ENCODE results near the gene CKAP5. TPM values are rescaled to one million over a fixed set of nuclear protein-coding genes. Genes with fewer than 3 reads are reported as not detected.

CKAP5 gene
- total and polyA plus RNA-seq, 10 donors: 6.5 to 55.4 (median 38.7) TPM

DNA sequence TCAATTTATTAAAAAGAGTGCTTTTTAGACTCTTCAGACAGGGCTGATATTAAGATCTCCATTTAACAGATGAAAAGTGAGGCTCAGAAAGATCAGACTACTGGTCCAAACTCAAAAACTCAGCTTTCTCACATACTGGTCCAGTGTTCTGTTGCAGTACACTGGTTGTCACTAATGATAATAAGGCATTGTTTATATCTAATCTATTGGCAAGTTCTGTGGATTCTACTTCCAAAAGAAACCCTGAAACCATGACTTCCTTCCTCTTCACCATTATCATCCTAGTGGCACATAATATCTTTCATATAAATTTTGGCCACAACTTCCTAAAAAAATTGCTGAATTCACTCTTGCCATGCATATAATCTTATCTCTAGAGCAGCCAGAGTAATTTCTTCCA lies 90.1 kb downstream of the CKAP5 start:
- Histone ChIP-seq H3K4me1 (peaks cover 0 to 6% (median 0%) of the 10 kb centered on the region in 6 donors), H3K27me3 (replicated peaks in 1 of 7) (no peaks in the 10 kb centered on the region), H3K27ac (peak overlapping the region in 1 of 8 donors; percentile 10), H3K9me3 (no peaks in the 10 kb centered on the region), H3K36me3 (peaks cover 3 to 99% (median 90%) of the 10 kb centered on the region in 6 donors), H3K4me3 (no peak overlapping the region)
- no peak for DNase-seq
- intact Hi-C loops (cut with DNase I; ENCODE audit: low total_unique reads): no loop called here
- TF ChIP-seq POLR2A (IDR thresholded peaks at IDR 0.05): no peak
- no peak for TF ChIP-seq POLR2AphosphoS5 (IDR thresholded peaks at IDR 0.05)
- TF ChIP-seq, protein P1, sequence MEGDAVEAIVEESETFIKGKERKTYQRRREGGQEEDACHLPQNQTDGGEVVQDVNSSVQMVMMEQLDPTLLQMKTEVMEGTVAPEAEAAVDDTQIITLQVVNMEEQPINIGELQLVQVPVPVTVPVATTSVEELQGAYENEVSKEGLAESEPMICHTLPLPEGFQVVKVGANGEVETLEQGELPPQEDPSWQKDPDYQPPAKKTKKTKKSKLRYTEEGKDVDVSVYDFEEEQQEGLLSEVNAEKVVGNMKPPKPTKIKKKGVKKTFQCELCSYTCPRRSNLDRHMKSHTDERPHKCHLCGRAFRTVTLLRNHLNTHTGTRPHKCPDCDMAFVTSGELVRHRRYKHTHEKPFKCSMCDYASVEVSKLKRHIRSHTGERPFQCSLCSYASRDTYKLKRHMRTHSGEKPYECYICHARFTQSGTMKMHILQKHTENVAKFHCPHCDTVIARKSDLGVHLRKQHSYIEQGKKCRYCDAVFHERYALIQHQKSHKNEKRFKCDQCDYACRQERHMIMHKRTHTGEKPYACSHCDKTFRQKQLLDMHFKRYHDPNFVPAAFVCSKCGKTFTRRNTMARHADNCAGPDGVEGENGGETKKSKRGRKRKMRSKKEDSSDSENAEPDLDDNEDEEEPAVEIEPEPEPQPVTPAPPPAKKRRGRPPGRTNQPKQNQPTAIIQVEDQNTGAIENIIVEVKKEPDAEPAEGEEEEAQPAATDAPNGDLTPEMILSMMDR (IDR thresholded peaks at IDR 0.05 in 8 of 11, conservative IDR thresholded peaks at IDR 0.05 in 3 of 11): no peak

DNA sequence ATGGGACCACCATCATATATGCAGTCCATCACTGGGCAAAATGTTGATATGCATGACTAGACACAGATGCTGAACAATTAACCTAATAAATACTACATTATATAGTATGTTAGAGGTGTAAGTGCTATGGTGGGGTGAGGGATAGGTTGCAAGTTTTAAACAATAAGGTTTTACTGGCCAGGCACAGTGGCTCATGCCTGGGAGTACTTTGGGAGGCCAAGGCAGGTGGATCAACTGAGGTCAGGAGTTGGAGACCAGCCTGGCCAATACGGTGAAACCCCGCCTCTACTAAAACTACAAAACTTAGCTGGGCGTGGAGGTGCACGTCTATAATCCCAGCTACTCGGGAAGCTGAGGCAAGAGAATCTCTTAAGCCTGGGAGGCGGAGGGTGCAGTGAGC lies 98.9 kb downstream of the CKAP5 start:
- peaks cover 0 to 5% (median 0%) of the 10 kb centered on the region in 6 donors for H3K4me1 ChIP-seq
- no peak for DNase-seq
- TF ChIP-seq POLR2A (IDR thresholded peaks at IDR 0.05): no peak
- TF ChIP-seq POLR2AphosphoS5 (IDR thresholded peaks at IDR 0.05): no peak
- TF ChIP-seq, protein P1 (IDR thresholded peaks at IDR 0.05 in 8 of 11, conservative IDR thresholded peaks at IDR 0.05 in 3 of 11): no peak
- 93 to 97% (median 96%) methylated on average over 6 of the region's 6 CpGs for WGBS, 5 donors
- H3K27ac ChIP-seq: no peak overlapping the region
- no peaks in the 10 kb centered on the region for H3K9me3 ChIP-seq
- H3K36me3 ChIP-seq: peaks cover 0 to 99% (median 86%) of the 10 kb centered on the region in 6 donors
- H3K27me3 ChIP-seq (replicated peaks in 1 of 7): no peaks in the 10 kb centered on the region
- H3K4me3 ChIP-seq: no peak overlapping the region
- intact Hi-C loops (cut with DNase I; ENCODE audit: low total_unique reads): no loop called here

DNA sequence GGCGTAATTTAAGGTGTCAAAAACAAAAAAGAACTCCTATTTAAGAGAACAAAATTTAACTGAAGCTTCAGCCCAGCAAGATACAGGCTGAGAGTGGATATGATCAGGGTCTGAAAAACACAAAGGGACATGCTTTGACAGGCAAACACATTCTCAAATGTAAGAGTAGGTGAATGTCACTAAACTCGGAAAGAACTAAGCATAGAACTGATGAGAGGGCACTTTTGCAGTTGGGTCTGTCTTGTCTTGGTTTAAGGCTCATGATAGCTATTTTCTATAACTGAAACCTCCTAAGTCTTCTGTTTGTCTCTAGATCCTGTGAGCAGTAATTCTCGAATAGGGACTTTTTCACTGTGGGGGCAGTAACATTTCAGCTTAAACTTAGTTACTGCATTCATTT lies 100.1 kb downstream of the CKAP5 start:
- intact Hi-C loops (cut with DNase I; ENCODE audit: low total_unique reads): no loop called here
- Histone ChIP-seq H3K27ac (no peak overlapping the region), H3K4me1 (peaks cover 0 to 5% (median 0%) of the 10 kb centered on the region in 6 donors), H3K27me3 (replicated peaks in 1 of 7) (no peaks in the 10 kb centered on the region), H3K36me3 (peaks cover 0 to 100% (median 84%) of the 10 kb centered on the region in 6 donors), H3K4me3 (no peak overlapping the region), H3K9me3 (no peaks in the 10 kb centered on the region)
- 91 to 97% (median 94%) methylated on average over 3 of the region's 3 CpGs for WGBS, 5 donors
- no peak for DNase-seq
- TF ChIP-seq, protein P1 (IDR thresholded peaks at IDR 0.05 in 8 of 11, conservative IDR thresholded peaks at IDR 0.05 in 3 of 11): no peak
- TF ChIP-seq POLR2AphosphoS5 (IDR thresholded peaks at IDR 0.05): no peak
- no peak for TF ChIP-seq POLR2A (IDR thresholded peaks at IDR 0.05)

DNA sequence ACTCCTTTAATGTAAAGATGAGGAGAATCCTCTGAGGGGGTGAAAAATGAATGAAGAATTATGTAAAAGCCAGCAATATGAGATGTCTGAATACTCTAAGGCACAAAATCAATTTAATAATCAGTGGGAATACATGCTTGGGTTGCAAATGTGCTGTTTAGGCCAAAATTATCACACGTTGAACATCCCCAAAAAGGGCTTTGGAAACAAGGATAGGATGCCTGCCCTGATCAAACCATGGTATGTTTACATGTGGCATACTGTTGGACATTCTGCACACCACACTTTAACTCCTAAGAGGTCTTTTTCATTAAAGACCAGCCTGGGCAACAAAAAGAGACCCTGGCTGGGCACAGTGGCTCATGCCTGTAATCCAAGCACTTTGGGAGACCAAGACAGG lies 100.8 kb downstream of the CKAP5 start:
- intact Hi-C loops (cut with DNase I; ENCODE audit: low total_unique reads): no loop called here
- no peak for DNase-seq
- peaks cover 0 to 100% (median 77%) of the 10 kb centered on the region in 6 donors for H3K36me3 ChIP-seq
- no peak overlapping the region for H3K27ac ChIP-seq
- H3K9me3 ChIP-seq: no peaks in the 10 kb centered on the region
- WGBS, 5 donors: 83 to 100% (median 87%) methylated on average over 1 of the region's 1 CpG
- H3K27me3 ChIP-seq (replicated peaks in 1 of 7): no peaks in the 10 kb centered on the region
- no peak for TF ChIP-seq POLR2A (IDR thresholded peaks at IDR 0.05)
- TF ChIP-seq, protein P1 (IDR thresholded peaks at IDR 0.05 in 8 of 11, conservative IDR thresholded peaks at IDR 0.05 in 3 of 11): no peak
- TF ChIP-seq POLR2AphosphoS5 (IDR thresholded peaks at IDR 0.05): no peak
- H3K4me1 ChIP-seq: peaks cover 0 to 5% (median 0%) of the 10 kb centered on the region in 6 donors
- H3K4me3 ChIP-seq: no peak overlapping the region
